Peyer's patch (tissue), 4 donors: Measurements from ENCODE around the gene TBC1D30.

Experiments used
- POLR2A ChIP-seq, 2 donors: fragments of 450-650 bp; IDR thresholded peaks; one replicate each; pipeline ENCODE4 v1.5.1; 2017; ENCODE audit warnings: antibody characterized with exemption in 2 of 2, mild to moderate bottlenecking in 2 of 2, moderate library complexity in 2 of 2
- TF ChIP-seq, protein P1 (sequence below), 6 experiments: fragments of 450-650 bp in 4 of 6; fragments of 200-600 bp in 2 of 6; sonication (generic) in 1 of 6; IDR thresholded peaks; one replicate each; pipeline ENCODE4 v1.5.1; 2017 to 2019; ENCODE audit warnings: antibody characterized with exemption in 6 of 6, mild to moderate bottlenecking in 3 of 6, moderate library complexity in 1 of 6

DNA sequence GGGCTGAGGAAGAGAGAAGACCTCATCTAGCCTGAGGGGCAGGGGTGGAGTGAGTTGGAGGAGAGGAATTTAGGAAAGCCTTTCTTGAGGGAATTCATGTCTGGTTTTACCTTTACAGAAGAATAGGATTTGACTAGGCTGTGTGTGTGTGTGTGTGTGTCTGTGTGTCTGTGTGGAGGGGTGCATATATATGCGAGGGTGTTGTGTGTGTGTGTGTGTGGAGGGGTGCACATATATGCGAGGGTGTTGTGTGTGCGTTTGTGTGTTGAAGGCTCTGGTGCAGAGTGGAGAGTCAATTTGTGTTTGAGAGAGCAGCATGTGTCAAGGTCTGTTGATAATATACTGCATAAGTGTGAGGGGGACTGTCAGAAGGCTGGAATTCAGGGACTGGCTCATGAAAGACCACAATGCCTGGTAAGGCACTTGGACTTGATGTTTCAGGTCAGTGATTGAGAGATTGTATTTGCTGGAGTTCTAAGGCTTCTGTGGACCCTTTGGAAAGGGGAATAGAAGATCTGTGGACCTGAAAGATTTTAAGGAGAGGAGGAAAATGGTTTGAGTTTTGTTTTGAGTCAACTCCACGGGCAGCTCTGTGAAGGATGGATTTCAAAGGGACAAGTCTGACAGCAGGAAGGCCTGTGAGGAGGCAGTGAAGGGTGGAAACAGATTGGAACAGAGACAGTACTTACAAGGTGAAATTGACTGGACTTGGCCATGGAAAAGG is 34.6 kb downstream of the TBC1D30 start:
- TF ChIP-seq POLR2A (IDR thresholded peaks at IDR 0.05) = no peak
- TF ChIP-seq, protein P1, sequence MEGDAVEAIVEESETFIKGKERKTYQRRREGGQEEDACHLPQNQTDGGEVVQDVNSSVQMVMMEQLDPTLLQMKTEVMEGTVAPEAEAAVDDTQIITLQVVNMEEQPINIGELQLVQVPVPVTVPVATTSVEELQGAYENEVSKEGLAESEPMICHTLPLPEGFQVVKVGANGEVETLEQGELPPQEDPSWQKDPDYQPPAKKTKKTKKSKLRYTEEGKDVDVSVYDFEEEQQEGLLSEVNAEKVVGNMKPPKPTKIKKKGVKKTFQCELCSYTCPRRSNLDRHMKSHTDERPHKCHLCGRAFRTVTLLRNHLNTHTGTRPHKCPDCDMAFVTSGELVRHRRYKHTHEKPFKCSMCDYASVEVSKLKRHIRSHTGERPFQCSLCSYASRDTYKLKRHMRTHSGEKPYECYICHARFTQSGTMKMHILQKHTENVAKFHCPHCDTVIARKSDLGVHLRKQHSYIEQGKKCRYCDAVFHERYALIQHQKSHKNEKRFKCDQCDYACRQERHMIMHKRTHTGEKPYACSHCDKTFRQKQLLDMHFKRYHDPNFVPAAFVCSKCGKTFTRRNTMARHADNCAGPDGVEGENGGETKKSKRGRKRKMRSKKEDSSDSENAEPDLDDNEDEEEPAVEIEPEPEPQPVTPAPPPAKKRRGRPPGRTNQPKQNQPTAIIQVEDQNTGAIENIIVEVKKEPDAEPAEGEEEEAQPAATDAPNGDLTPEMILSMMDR (IDR thresholded peaks at IDR 0.05) = no peak
